PFSK-1 (cell line): ENCODE data around the gene TRHDE.

Source experiments
- FOXP2 ChIP-seq: optimal IDR thresholded peaks from 2 replicates; pipeline ENCODE3; 2011; ENCODE audit warnings: borderline replicate concordance, control low read depth, inconsistent platforms; ENCODE audit not compliant: insufficient read depth; ENCODE audit errors: extremely low read length, extremely low read depth
- POLR2AphosphoS5 ChIP-seq: IDR thresholded peaks from 2 replicates; pipeline ENCODE4 v1.6.1; 2012; ENCODE audit warnings: low read depth, mild to moderate bottlenecking, control low read depth, low read length, moderate library complexity
- SIN3A ChIP-seq: IDR thresholded peaks from 2 replicates; pipeline ENCODE4 v1.6.1; 2012; ENCODE audit warnings: mild to moderate bottlenecking, low read length, moderate library complexity, borderline replicate concordance; ENCODE audit not compliant: insufficient read depth
- TAF1 ChIP-seq: IDR thresholded peaks from 2 replicates; pipeline ENCODE4 v1.6.1; 2012; ENCODE audit warnings: low read length, control low read depth, borderline replicate concordance; ENCODE audit not compliant: insufficient read depth
- TF ChIP-seq, protein P1 (sequence below), 2 experiments: IDR thresholded peaks; 2 replicates each; pipeline versions ENCODE4 v1.6.1 to v1.8.0; 2011 to 2012; ENCODE audit warnings: low read depth in 2 of 2, low read length in 2 of 2, control low read depth in 1 of 2, inconsistent platforms in 1 of 2, mild to moderate bottlenecking in 1 of 2, moderate library complexity in 1 of 2; ENCODE audit not compliant: insufficient read depth in 1 of 2

Gene TRHDE

DNA sequence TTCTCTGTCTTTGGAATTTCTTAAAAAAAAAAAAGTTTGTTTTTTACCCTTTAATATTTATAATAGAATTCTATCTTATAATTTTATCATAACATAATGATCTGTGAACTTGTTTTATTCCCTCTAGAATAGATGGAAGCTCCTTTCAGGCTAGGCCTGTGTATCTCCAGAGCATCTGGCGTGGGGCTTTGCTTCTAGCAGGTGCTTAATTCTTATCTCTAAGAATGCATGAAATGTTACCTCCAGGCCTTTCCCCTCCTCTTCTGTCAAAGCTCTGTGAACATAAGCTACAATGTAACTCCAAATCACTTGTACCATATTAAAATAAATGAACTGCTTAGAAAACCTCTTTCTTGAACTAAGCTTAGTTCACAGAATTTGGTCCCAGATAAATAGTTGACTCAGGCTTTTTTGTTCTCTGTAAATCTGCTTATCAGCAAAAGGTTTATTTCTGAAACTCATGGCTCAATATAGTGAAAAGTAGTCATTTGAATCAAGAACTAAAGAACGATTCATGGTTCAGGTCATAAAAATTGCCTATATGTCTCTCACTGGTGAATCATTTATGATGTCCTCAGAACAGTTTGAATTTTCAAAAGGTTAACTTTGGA is 407.1 kb downstream of the TRHDE start:
- TF ChIP-seq SIN3A (no peak), TAF1 (no peak), FOXP2 (no peak), POLR2AphosphoS5 (no peak)
- TF ChIP-seq, protein P1, sequence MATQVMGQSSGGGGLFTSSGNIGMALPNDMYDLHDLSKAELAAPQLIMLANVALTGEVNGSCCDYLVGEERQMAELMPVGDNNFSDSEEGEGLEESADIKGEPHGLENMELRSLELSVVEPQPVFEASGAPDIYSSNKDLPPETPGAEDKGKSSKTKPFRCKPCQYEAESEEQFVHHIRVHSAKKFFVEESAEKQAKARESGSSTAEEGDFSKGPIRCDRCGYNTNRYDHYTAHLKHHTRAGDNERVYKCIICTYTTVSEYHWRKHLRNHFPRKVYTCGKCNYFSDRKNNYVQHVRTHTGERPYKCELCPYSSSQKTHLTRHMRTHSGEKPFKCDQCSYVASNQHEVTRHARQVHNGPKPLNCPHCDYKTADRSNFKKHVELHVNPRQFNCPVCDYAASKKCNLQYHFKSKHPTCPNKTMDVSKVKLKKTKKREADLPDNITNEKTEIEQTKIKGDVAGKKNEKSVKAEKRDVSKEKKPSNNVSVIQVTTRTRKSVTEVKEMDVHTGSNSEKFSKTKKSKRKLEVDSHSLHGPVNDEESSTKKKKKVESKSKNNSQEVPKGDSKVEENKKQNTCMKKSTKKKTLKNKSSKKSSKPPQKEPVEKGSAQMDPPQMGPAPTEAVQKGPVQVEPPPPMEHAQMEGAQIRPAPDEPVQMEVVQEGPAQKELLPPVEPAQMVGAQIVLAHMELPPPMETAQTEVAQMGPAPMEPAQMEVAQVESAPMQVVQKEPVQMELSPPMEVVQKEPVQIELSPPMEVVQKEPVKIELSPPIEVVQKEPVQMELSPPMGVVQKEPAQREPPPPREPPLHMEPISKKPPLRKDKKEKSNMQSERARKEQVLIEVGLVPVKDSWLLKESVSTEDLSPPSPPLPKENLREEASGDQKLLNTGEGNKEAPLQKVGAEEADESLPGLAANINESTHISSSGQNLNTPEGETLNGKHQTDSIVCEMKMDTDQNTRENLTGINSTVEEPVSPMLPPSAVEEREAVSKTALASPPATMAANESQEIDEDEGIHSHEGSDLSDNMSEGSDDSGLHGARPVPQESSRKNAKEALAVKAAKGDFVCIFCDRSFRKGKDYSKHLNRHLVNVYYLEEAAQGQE (IDR thresholded peaks at IDR 0.05; ENCODE audit: insufficient read depth in 1 of 2, low read depth in 2 of 2, low read length in 2 of 2) = no peak

DNA sequence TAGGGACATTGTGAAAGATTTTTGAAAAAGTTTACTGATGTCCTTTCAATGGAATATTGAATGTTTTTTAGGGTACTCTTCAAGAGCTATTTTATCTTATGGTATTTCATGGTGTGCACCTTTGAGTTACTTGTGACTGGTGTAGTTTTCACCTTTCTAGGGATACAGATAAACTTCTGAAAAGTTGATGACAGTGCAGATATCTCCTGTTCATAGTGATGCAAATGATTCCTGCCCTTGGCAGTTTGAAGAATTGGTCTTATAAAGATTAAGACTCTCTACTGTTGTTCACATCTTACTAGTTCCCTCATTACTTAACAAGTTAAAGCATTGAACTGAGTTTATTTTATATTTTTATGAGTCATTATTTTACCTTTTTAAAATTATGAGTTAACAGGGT is 408.9 kb downstream of the TRHDE start:
- no peak for TF ChIP-seq POLR2AphosphoS5
- TF ChIP-seq FOXP2 = no peak
- no peak for TF ChIP-seq SIN3A
- TF ChIP-seq, protein P1 (IDR thresholded peaks at IDR 0.05; ENCODE audit: insufficient read depth in 1 of 2, low read depth in 2 of 2, low read length in 2 of 2) = no peak
- TF ChIP-seq TAF1 = no peak

DNA sequence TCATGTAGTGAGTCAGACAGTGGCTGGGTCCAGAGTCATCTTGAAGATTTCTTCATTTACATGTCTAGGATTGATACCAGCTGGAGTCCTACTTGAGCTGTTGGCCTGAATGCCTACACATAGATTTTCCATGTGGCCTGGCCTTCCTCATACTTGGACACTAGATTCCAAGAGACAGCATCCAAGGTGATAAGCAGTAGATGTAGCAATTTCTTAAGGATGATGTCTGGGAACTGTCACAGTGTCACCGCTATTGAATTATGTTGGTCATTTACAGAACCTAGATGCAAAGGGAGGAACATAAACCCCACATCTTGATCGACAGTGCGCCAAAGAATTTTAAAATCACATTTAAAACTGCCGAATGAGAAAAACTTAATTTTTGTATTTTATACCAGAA is 412.3 kb downstream of the TRHDE start:
- TF ChIP-seq TAF1 = no peak

DNA sequence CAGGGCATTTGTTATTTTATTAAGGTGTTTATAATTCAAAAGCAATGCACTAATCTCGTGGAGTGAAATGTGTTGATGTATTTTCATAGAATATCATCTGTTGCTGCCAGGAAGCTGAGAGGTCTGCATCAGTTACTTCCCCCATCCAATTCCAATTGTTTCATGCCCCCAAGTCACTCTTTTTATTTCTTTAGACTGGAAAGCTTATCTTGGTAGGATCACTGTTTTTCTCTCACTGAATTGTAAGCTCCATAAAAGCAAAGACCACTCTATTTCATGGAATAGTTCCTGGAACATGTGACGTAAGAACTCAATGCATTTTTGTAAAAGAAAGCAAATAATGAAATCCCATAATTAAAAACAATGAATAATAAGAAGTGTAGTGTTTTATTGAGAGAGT is 420.2 kb downstream of the TRHDE start:
- no peak for TF ChIP-seq FOXP2
- TF ChIP-seq POLR2AphosphoS5 = no peak
- TF ChIP-seq SIN3A = no peak
- TF ChIP-seq TAF1 = no peak
- TF ChIP-seq, protein P1 (IDR thresholded peaks at IDR 0.05; ENCODE audit: insufficient read depth in 1 of 2, low read depth in 2 of 2, low read length in 2 of 2) = no peak

DNA sequence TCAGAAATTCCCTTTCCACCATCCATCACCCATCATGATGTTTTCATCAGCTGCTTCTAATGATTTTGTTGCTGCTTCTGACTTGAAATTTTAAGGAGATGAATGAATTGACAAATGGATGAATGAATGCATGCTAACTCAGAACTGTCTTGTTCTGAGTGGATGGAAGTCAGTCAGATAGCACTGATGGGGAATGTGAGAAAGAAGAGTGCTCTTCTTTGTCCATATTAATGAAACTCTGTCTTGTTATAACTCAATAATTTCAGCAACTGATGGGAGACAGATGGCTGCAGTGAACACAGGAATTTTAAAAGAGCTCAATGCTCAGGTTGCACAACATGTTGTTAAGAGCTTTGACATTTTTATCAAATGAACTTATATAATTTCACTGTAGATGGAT is 422.0 kb downstream of the TRHDE start:
- TF ChIP-seq, protein P1 (IDR thresholded peaks at IDR 0.05; ENCODE audit: insufficient read depth in 1 of 2, low read depth in 2 of 2, low read length in 2 of 2) = no peak
- TF ChIP-seq SIN3A (no peak), FOXP2 (no peak), TAF1 (no peak), POLR2AphosphoS5 (no peak)
